HCT116 (cell line): Measurements from ENCODE around the gene ZFYVE27. TPM values are rescaled to one million over a fixed set of nuclear protein-coding genes. Genes with fewer than 3 reads are reported as not detected.

Source experiments
- ATAC-seq: fragments of 200-7000 bp; cut with Tn5 transposase; 2 replicates; pipeline ENCODE4 v1.9.1; 2020; ENCODE audit warnings: mild to moderate bottlenecking, moderate library complexity
- BruUV-seq: library from RNA; stranded (reverse); fragments of 400-500 nt; replicated peaks from 2 replicates; lab custom pipeline; 2021; lab: Mats Ljungman, UMichigan
- CTCF ChIA-PET: fragments of 300-600 bp; sonication (Branson Sonifier 250); formaldehyde crosslinking; loops from one replicate; lab custom pipeline; 2021; ENCODE audit warnings: antibody characterized with exemption; lab: Charles Lee
- POLR2A ChIA-PET: fragments of 300-600, 350-600 bp; sonication (Branson Sonifier 250); formaldehyde crosslinking; loops from one replicate; lab custom pipeline; 2021; ENCODE audit warnings: antibody characterized with exemption; lab: Charles Lee
- RAD21 ChIA-PET, 2 experiments: fragments of 300-600 bp; sonication (Branson Sonifier 250); formaldehyde crosslinking; loops; one replicate each; lab custom pipeline; 2023; ENCODE audit warnings: low total read pairs in 2 of 2; ENCODE audit not compliant: uncharacterized antibody in 2 of 2, unreplicated experiment in 2 of 2, low non-redundant PET in 1 of 2; lab: Charles Lee
- DNase-seq: peaks from one replicate; pipeline ENCODE4 v3.0.0-alpha.2; 2010; ENCODE audit warnings: low read depth, low spot score
- H2AFZ ChIP-seq: fragments of 200-600 bp; shearing (Covaris generic), sonication (generic); 2 replicates; pipeline ENCODE4 v1.6.1; 2017; ENCODE audit warnings: low read depth, mixed run types, mixed read lengths, antibody characterized with exemption, low read length; ENCODE audit not compliant: poor library complexity, severe bottlenecking
- H3K27ac ChIP-seq: 2 replicates; pipeline ENCODE4 v1.5.1; 2012; ENCODE audit warnings: low read depth, low read length
- H3K27me3 ChIP-seq: fragments of 200-600 bp; sonication (generic); 2 replicates; pipeline ENCODE4 v1.6.1; 2016; ENCODE audit warnings: mixed run types, low read length, mixed read lengths; ENCODE audit not compliant: insufficient read depth
- H3K36me3 ChIP-seq, 2 experiments: fragments of 200-500 bp in 1 of 2; fragments of 200-600 bp in 1 of 2; sonication (Bioruptor generic) in 1 of 2; sonication (generic) in 1 of 2; 2 replicates each; pipeline versions ENCODE4 v1.5.1 to v1.6.1; 2014 to 2016; ENCODE audit warnings: low read length in 2 of 2, inconsistent platforms in 1 of 2, mixed read lengths in 1 of 2, mixed run types in 1 of 2; ENCODE audit not compliant: insufficient read depth in 2 of 2, control insufficient read depth in 1 of 2
- H3K4me1 ChIP-seq, 2 experiments: fragments of 200-600 bp in 1 of 2; sonication (generic) in 1 of 2; 2 replicates each; pipeline versions ENCODE4 v1.5.1 to v1.6.1; 2012 to 2017; ENCODE audit warnings: low read length in 2 of 2, inconsistent platforms in 1 of 2, mild to moderate bottlenecking in 1 of 2, mixed read lengths in 1 of 2, mixed run types in 1 of 2, moderate library complexity in 1 of 2; ENCODE audit not compliant: insufficient read depth in 2 of 2, control insufficient read depth in 1 of 2
- H3K4me2 ChIP-seq: fragments of 200-600 bp; sonication (generic); 2 replicates; pipeline ENCODE4 v1.6.1; 2017; ENCODE audit warnings: mixed run types, low read length, mixed read lengths
- H3K4me3 ChIP-seq, 2 experiments: fragments of 200-600 bp in 1 of 2; sonication (generic) in 1 of 2; replicated peaks in 1 of 2; 2 replicates each; pipeline ENCODE4 v1.5.1; 2011 to 2016; ENCODE audit warnings: low read length in 2 of 2, control low read depth in 1 of 2, low read depth in 1 of 2, mild to moderate bottlenecking in 1 of 2, mixed read lengths in 1 of 2, mixed run types in 1 of 2
- H3K79me2 ChIP-seq: fragments of 200-600 bp; sonication (generic); 2 replicates; pipeline ENCODE4 v1.6.1; 2017; ENCODE audit warnings: mild to moderate bottlenecking, mixed run types, low read length, moderate library complexity, mixed read lengths; ENCODE audit not compliant: insufficient read depth
- H3K9ac ChIP-seq: fragments of 200-600 bp; sonication (generic); 2 replicates; pipeline ENCODE4 v1.6.1; 2016; ENCODE audit warnings: low read length, mixed read lengths
- H3K9me2 ChIP-seq: fragments of 200-600 bp; sonication (generic), shearing (Covaris generic); 2 replicates; pipeline ENCODE4 v1.6.1; 2017; ENCODE audit warnings: mixed run types, mild to moderate bottlenecking, moderate library complexity; ENCODE audit not compliant: insufficient read depth
- H3K9me3 ChIP-seq, 2 experiments: fragments of 200-500 bp in 1 of 2; fragments of 200-600 bp in 1 of 2; sonication (Bioruptor generic) in 1 of 2; sonication (generic) in 1 of 2; 2 replicates each; pipeline ENCODE4 v1.6.1; 2014 to 2017; ENCODE audit warnings: low read length in 2 of 2, mixed read lengths in 2 of 2, inconsistent platforms in 1 of 2, low read depth in 1 of 2, mild to moderate bottlenecking in 1 of 2, mixed run types in 1 of 2, moderate library complexity in 1 of 2; ENCODE audit not compliant: control insufficient read depth in 1 of 2, insufficient read depth in 1 of 2
- H4K20me1 ChIP-seq: fragments of 200-600 bp; sonication (generic), shearing (Covaris generic); 2 replicates; pipeline ENCODE4 v1.6.1; 2017; ENCODE audit warnings: mixed run types, mild to moderate bottlenecking, moderate library complexity; ENCODE audit not compliant: insufficient read depth
- CEBPB ChIP-seq: IDR thresholded peaks from 2 replicates; pipeline ENCODE4 v1.6.1; 2012; ENCODE audit warnings: low read depth
- EGR1 ChIP-seq: IDR thresholded peaks from 2 replicates; pipeline ENCODE4 v1.6.1; 2012; ENCODE audit warnings: low read depth
- ELF1 ChIP-seq: IDR thresholded peaks from 2 replicates; pipeline ENCODE4 v1.6.1; 2012; ENCODE audit warnings: low read depth, borderline replicate concordance
- EZH2phosphoT487 ChIP-seq: fragments of 200-600 bp; IDR thresholded peaks from 2 replicates; pipeline ENCODE4 v1.6.1; 2018; ENCODE audit warnings: antibody characterized with exemption, borderline replicate concordance
- FOSL1 ChIP-seq: IDR thresholded peaks from 2 replicates; pipeline ENCODE4 v1.6.1; 2012; ENCODE audit warnings: low read depth
- POLR2AphosphoS5 ChIP-seq: IDR thresholded peaks from 2 replicates; pipeline ENCODE4 v1.6.1; 2011; ENCODE audit warnings: mild to moderate bottlenecking, low read depth, low read length, moderate library complexity
- RAD21 ChIP-seq: IDR thresholded peaks from 2 replicates; pipeline ENCODE4 v1.6.1; 2012; ENCODE audit warnings: low read depth, mild to moderate bottlenecking
- SP1 ChIP-seq: IDR thresholded peaks from 2 replicates; pipeline ENCODE4 v1.6.1; 2012; ENCODE audit warnings: low read depth
- ZNF274 ChIP-seq: fragments of 200-500 bp; sonication (Bioruptor generic); IDR thresholded peaks from 2 replicates; pipeline ENCODE4 v1.6.1; 2014; ENCODE audit warnings: mild to moderate bottlenecking, low read depth, low read length, inconsistent platforms
- intact Hi-C: fragments of 100-400 bp; cut with micrococcal nuclease; formaldehyde crosslinking; loops from 2 replicates; pipeline ENCODE4 v1.10.0; 2022
- total RNA-seq: library from RNA; stranded (reverse); gene quantifications from one replicate; pipeline ENCODE4 v1.2.1, GENCODE V29; 2021; ENCODE audit not compliant: unreplicated experiment
- TF ChIP-seq, protein P1 (sequence below): IDR thresholded peaks from 2 replicates; pipeline ENCODE4 v1.6.1; 2011; ENCODE audit warnings: mild to moderate bottlenecking, low read length, moderate library complexity; ENCODE audit not compliant: insufficient replicate concordance; ENCODE audit errors: extremely low read depth
- TF ChIP-seq, protein P2 (sequence below): IDR thresholded peaks from 2 replicates; pipeline ENCODE4 v1.6.1; 2012
- TF ChIP-seq, protein P3 (sequence below), 3 experiments: fragments of 200-600 bp in 1 of 3; sonication (generic) in 1 of 3; IDR thresholded peaks in 2 of 3; conservative IDR thresholded peaks in 1 of 3; 2 replicates each; pipeline ENCODE4 v1.5.1; 2012 to 2017; ENCODE audit warnings: low read depth in 2 of 3, low read length in 2 of 3, antibody characterized with exemption in 1 of 3, borderline replicate concordance in 1 of 3, control low read depth in 1 of 3, mild to moderate bottlenecking in 1 of 3, mixed read lengths in 1 of 3, mixed run types in 1 of 3, moderate library complexity in 1 of 3; ENCODE audit not compliant: insufficient read depth in 1 of 3

The ZFYVE27 gene
- total RNA-seq, 1 experiment from 2014 or later: 28.4 TPM

DNA sequence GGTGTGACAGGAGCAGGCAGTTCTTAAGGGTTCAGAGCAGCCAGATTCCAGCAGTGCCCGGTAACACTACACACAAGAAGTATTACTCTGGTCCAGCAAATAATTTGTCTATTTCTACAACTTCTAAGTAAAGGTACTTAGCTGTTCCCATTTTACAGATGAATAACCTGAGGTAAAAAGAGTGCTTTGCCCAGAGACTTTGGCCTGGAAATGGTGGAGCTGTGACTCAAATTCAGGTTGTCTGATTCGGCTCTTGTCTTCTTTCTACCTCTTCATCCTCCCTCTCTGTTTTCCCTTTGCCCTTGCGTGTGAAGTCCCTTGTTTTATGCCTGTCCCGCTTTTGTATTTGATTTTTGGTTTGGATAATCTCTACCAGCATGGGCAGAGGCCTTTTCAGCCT, 17.8 kb downstream of the ZFYVE27 start:
- no peak overlapping the region for H3K4me2 ChIP-seq
- ATAC-seq (no peak), DNase-seq (no peak)
- CTCF ChIA-PET: no interaction called here
- no peak overlapping the region for H3K4me3 ChIP-seq
- POLR2A ChIA-PET: no interaction called here
- no peaks in the 10 kb centered on the region for H3K9me2 ChIP-seq
- H3K9me3 ChIP-seq: no peaks in the 10 kb centered on the region
- H4K20me1 ChIP-seq: no peaks in the 10 kb centered on the region
- RAD21 ChIA-PET: no interaction called here
- H3K9ac ChIP-seq: no peak overlapping the region
- H3K4me1 ChIP-seq: no peaks in the 10 kb centered on the region
- intact Hi-C loops: loop anchor here (5.0 kb wide), 1 partner anchor 273 kb away; no protein-coding TSS in a partner anchor
- H2AFZ ChIP-seq: no peak overlapping the region
- peaks cover 40 to 52% of the 10 kb centered on the region in 2 experiments for H3K36me3 ChIP-seq
- no TSS peak for BruUV-seq
- no peak overlapping the region for H3K27ac ChIP-seq
- no peaks in the 10 kb centered on the region for H3K27me3 ChIP-seq
- no peak for TF ChIP-seq CEBPB
- TF ChIP-seq, protein P1, sequence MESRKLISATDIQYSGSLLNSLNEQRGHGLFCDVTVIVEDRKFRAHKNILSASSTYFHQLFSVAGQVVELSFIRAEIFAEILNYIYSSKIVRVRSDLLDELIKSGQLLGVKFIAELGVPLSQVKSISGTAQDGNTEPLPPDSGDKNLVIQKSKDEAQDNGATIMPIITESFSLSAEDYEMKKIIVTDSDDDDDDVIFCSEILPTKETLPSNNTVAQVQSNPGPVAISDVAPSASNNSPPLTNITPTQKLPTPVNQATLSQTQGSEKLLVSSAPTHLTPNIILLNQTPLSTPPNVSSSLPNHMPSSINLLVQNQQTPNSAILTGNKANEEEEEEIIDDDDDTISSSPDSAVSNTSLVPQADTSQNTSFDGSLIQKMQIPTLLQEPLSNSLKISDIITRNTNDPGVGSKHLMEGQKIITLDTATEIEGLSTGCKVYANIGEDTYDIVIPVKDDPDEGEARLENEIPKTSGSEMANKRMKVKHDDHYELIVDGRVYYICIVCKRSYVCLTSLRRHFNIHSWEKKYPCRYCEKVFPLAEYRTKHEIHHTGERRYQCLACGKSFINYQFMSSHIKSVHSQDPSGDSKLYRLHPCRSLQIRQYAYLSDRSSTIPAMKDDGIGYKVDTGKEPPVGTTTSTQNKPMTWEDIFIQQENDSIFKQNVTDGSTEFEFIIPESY: no peak
- TF ChIP-seq, protein P2, sequence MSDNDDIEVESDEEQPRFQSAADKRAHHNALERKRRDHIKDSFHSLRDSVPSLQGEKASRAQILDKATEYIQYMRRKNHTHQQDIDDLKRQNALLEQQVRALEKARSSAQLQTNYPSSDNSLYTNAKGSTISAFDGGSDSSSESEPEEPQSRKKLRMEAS: no peak
- TF ChIP-seq ELF1: no peak
- TF ChIP-seq, protein P3, sequence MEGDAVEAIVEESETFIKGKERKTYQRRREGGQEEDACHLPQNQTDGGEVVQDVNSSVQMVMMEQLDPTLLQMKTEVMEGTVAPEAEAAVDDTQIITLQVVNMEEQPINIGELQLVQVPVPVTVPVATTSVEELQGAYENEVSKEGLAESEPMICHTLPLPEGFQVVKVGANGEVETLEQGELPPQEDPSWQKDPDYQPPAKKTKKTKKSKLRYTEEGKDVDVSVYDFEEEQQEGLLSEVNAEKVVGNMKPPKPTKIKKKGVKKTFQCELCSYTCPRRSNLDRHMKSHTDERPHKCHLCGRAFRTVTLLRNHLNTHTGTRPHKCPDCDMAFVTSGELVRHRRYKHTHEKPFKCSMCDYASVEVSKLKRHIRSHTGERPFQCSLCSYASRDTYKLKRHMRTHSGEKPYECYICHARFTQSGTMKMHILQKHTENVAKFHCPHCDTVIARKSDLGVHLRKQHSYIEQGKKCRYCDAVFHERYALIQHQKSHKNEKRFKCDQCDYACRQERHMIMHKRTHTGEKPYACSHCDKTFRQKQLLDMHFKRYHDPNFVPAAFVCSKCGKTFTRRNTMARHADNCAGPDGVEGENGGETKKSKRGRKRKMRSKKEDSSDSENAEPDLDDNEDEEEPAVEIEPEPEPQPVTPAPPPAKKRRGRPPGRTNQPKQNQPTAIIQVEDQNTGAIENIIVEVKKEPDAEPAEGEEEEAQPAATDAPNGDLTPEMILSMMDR (IDR thresholded peaks at IDR 0.05 in 2 of 3, conservative IDR thresholded peaks at IDR 0.05 in 1 of 3; ENCODE audit: borderline replicate concordance in 1 of 3, insufficient read depth in 1 of 3, low read depth in 2 of 3, low read length in 2 of 3): no peak
- TF ChIP-seq EZH2phosphoT487: no peak
- TF ChIP-seq ZNF274: no peak
- TF ChIP-seq SP1: no peak
- no peak for TF ChIP-seq EGR1
- no peak for TF ChIP-seq RAD21
- no peak for TF ChIP-seq FOSL1
- TF ChIP-seq POLR2AphosphoS5: no peak
- TF ChIP-seq, all 23 proteins: peak for 0
- H3K79me2 ChIP-seq: no peaks in the 10 kb centered on the region
